VCaP (cell line): ENCODE data around the gene ANXA8.
"Not testable (repeated sequence)": the region's sequence is repeated elsewhere in the genome, so short reads cannot be mapped to it uniquely, and the experiment has no call there.

Experiments used
- H3K27ac ChIP-seq: fragments of 450-650 bp; 2 replicates; pipeline ENCODE4 v1.5.1; 2017
- CTCF ChIP-seq: fragments of 450-650 bp; conservative IDR thresholded peaks from 2 replicates; pipeline ENCODE4 v1.5.1; 2017; ENCODE audit warnings: mild to moderate bottlenecking, moderate library complexity

Gene ANXA8

GRCh38 chr10:47462577-47463358, 21.1 kb downstream of the ANXA8 start:
- not testable (repeated sequence) for H3K27ac ChIP-seq

GRCh38 chr10:47461261-47461687, 22.6 kb downstream of the ANXA8 start:
- peak; percentile 34; the same call in 1 of the 2 replicates for TF ChIP-seq CTCF
- H3K27ac ChIP-seq, result not testable (repeated sequence)

- H3K27ac ChIP-seq, result no peak overlapping the region
- no peak for TF ChIP-seq CTCF
These were observed 25.3 kb downstream of the ANXA8 start for GRCh38 chr10:47458466-47459154.

GRCh38 chr10:47457826-47458225, 26.1 kb downstream of the ANXA8 start:
- no peak overlapping the region for H3K27ac ChIP-seq
- TF ChIP-seq CTCF, result no peak

- no peak overlapping the region for H3K27ac ChIP-seq
- no peak for TF ChIP-seq CTCF
These were observed 26.4 kb downstream of the ANXA8 start for GRCh38 chr10:47457528-47457820.

GRCh38 chr10:47456794-47457527, 27.0 kb downstream of the ANXA8 start:
- H3K27ac ChIP-seq, result no peak overlapping the region
- no peak for TF ChIP-seq CTCF

GRCh38 chr10:47456079-47456785, 27.7 kb downstream of the ANXA8 start:
- no peak for TF ChIP-seq CTCF
- H3K27ac ChIP-seq, result no peak overlapping the region

GRCh38 chr10:47455350-47456078, 28.4 kb downstream of the ANXA8 start:
- not testable (repeated sequence) for H3K27ac ChIP-seq
